ENCODE results near the gene LRIT1.

DNA sequence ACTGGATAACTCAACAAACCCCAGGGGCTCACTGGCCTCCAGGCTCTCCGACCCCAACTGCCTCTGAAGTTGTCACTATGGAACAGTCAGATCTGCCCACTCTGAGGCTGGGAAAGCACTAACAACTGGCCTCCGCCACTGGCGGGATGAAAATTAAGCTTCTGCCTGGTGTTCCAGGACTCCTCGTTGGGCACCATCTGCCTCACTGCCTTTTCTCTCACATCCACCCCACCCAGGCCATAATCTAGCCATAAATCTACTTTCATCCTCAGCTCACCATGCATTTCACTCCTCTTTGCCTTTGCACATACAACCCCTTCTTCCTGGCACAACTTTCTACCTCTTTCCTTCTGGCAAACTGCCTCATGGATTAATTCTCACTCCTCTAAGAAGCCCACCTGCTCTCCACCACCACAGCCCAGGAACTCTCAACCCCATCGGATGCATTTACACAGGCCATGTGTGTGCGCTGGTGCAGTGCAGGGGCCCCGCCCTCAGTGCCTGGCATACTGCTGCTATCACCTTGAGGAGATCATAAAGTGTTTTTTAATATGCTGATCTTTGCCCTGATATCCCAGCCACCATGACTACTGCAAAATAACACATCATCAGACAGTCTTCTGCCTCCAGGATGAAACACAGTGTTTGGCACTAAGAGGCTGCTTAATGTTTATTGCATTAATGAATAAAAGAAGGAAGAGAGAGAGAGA lies 43.0 kb downstream of the LRIT1 start:
- TF ChIP-seq, protein P1, sequence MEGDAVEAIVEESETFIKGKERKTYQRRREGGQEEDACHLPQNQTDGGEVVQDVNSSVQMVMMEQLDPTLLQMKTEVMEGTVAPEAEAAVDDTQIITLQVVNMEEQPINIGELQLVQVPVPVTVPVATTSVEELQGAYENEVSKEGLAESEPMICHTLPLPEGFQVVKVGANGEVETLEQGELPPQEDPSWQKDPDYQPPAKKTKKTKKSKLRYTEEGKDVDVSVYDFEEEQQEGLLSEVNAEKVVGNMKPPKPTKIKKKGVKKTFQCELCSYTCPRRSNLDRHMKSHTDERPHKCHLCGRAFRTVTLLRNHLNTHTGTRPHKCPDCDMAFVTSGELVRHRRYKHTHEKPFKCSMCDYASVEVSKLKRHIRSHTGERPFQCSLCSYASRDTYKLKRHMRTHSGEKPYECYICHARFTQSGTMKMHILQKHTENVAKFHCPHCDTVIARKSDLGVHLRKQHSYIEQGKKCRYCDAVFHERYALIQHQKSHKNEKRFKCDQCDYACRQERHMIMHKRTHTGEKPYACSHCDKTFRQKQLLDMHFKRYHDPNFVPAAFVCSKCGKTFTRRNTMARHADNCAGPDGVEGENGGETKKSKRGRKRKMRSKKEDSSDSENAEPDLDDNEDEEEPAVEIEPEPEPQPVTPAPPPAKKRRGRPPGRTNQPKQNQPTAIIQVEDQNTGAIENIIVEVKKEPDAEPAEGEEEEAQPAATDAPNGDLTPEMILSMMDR (IDR thresholded peaks at IDR 0.05): no peak
- peak in 1 of 2 donors; percentile 12 for TF ChIP-seq POLR2A (IDR thresholded peaks at IDR 0.05)
